GM13977 (cell line): ENCODE data around the gene MBP.

Source experiments
- DNase-seq: peaks from one replicate; pipeline ENCODE4 v3.0.0; 2012; ENCODE audit warnings: low spot score
- in situ Hi-C: fragments of 300-500 bp; cut with MboI; formaldehyde crosslinking; loops from one replicate; pipeline ENCODE4 v1.12.0; 2022; ENCODE audit warnings: low sequenced_read_pairs, low pct_unique_long_range_greater_than_20kb, mixed read lengths, inconsistent platforms; ENCODE audit not compliant: unreplicated experiment
- TF ChIP-seq, protein P1 (sequence below): IDR thresholded peaks from 2 replicates; pipeline ENCODE4 v1.5.1; 2012; ENCODE audit warnings: mild to moderate bottlenecking, control low read depth; ENCODE audit not compliant: insufficient read depth; ENCODE audit errors: extremely low read depth, missing control alignments

The MBP gene

DNA sequence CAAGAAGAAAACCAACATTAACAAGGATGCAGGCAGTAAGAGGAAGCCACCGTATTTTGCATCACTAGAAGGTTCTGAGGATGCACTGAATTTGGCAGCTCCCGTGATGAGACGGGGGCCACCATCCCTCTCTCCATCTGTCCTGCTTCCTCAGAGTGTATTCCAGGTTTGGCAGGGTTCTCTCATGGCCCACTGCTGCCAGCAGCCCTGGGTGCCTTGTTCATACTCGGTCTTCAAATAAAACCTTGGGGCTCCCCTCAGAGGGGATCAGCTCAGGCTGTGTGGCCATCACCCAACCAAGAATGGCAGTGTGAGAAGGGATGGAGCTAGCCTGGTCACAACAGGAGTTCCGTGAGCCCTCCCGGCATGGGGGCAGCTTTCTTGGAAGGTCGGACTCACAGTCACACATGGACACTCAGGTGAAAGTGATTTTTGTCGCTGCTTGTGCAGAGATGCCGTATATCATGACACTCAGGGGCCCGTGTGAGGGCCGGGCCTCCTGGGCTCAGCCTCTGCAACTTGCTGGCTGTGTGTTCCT is 12.8 kb upstream of the MBP start:
- TF ChIP-seq, protein P1, sequence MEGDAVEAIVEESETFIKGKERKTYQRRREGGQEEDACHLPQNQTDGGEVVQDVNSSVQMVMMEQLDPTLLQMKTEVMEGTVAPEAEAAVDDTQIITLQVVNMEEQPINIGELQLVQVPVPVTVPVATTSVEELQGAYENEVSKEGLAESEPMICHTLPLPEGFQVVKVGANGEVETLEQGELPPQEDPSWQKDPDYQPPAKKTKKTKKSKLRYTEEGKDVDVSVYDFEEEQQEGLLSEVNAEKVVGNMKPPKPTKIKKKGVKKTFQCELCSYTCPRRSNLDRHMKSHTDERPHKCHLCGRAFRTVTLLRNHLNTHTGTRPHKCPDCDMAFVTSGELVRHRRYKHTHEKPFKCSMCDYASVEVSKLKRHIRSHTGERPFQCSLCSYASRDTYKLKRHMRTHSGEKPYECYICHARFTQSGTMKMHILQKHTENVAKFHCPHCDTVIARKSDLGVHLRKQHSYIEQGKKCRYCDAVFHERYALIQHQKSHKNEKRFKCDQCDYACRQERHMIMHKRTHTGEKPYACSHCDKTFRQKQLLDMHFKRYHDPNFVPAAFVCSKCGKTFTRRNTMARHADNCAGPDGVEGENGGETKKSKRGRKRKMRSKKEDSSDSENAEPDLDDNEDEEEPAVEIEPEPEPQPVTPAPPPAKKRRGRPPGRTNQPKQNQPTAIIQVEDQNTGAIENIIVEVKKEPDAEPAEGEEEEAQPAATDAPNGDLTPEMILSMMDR, result no peak
- DNase-seq, result no peak
- in situ Hi-C loops, result no loop called here

DNA sequence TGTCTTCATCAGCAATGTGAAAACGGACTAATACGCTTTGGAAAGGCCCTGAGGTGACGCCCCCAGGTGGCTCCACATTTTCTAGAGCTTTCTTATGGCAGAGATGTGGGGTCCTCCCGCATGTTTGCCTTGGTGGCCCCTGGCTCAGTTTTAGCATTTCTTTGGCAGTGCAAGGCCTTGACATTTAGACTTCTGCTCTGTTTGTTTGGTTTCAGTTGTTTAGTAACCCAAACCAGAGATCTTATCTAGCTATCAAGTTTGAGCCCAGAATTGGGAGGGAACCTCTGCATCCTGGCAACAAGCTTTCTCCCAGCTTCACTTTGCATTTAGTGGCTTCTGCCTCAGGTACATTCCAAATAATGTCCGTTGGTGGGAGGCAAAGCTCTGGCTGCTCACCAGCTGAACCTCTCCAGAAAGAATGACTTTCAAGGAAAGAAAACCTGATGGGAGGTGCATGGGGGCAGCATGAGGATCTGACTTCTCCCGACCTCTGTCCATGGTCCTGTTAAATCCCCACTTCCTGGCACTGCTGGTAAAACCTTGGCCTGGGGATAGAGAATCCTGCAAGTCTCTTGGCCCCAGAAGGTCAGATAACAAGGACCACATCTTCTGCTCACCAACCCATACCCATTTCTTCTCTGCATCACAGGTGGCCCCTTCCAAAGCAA is 12.0 kb upstream of the MBP start:
- TF ChIP-seq, protein P1, result no peak
- DNase-seq, result no peak
- in situ Hi-C loops, result no loop called here

DNA sequence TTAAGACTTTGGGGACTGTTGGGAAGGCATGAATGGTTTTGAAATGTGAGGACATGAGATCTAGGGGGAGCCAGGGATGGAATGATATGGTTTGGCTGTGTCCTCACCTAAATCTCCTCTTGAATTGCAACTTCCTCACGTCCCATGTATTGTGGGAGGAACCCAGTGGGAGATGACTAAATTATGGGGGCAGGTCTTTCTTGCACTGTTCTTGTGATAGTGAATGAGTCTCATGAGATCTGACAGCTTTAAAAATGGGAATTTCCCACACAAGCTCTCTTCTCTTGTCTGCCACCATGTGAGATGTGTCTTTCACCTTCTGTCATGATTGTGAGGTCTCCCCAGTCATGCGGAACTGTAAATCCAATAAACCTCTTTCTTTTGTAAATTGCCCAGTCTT is 11.5 kb upstream of the MBP start:
- TF ChIP-seq, protein P1, result no peak
- no peak for DNase-seq
- in situ Hi-C loops, result no loop called here

GRCh38 chr18:77143196-77143595 is 10.6 kb upstream of the MBP start:
- in situ Hi-C loops, result no loop called here
- TF ChIP-seq, protein P1, result no peak
- no peak for DNase-seq

- DNase-seq, result no peak
- TF ChIP-seq, protein P1, result peak; percentile 21
- in situ Hi-C loops, result no loop called here
These were observed 9.0 kb upstream of the MBP start for GRCh38 chr18:77141401-77142118.

DNA sequence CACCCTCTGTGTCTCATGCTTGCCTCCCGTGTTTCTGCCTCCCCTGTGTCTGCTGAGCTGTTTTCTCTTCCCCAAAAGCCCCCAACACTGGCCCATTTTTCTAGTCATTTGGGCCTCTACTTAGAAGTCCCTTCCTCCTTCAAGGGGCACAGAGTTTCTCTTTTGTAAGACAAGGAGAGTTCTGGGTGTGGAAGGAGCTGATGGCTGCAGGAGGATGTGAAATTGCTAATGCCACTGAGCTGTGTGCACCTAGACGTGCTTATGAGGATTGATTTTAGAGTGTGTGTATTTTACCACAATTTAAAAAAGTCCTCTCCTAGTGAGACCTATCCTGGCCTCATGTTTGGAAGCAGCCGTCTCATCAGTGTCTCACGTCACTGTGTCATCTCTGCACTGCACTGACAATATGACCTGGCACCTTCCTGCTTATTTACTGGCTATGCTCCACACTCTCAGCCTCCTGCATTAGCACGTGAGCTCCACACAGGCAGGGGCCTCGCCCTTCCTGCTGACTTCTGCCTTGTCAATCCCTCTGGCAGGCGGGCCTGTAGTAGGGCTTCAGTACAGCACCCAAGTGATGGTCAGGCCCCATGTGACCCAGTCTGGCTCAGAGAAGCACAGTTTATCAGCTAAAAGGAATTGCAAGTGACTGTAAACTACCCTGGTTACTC is 8.0 kb upstream of the MBP start:
- in situ Hi-C loops, result no loop called here
- TF ChIP-seq, protein P1, result no peak
- DNase-seq, result no peak
